OCI-LY3 (cell line): ENCODE results near the gene SRPRA.

Experiments
- EZH2phosphoT487 ChIP-seq: fragments of 200-600 bp; shearing (Covaris generic); IDR thresholded peaks from 2 replicates; pipeline ENCODE4 v1.6.1; 2018; ENCODE audit warnings: antibody characterized with exemption, mixed run types, low read depth
- TF ChIP-seq, protein P1 (sequence below): fragments of 200-600, 300-600 bp; sonication (generic); IDR thresholded peaks from 2 replicates; pipeline ENCODE4 v1.5.1; 2014; ENCODE audit warnings: antibody characterized with exemption, low read length, low read depth

DNA sequence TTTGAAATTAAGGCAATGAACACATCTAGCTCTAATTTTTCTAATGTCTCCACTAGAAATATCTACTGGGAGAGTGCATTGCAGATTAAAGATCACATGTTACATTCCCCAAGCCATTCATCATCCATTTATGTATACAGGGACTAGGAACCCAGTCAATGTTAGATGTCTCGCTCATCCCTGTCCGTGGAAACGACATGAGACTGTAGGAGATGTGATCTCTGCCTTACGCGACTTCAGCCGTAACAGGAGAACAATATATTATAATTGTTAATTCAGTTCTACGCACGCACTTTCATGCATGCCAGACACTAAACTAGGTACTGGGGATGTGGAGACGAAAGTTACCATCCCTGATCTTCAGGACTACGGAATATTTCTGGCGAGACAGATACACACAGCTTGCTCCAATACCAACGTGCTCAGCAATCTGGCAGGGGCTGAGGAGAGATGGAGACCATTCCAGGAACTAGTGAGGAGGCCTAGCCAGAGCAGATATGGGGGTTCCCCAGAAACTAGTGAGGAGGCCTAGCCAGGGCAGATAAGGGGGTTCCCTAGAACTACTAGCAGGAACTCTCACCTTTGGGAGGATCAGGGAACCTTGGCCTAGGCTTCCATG lies 35.9 kb upstream of the SRPRA start:
- TF ChIP-seq, protein P1, sequence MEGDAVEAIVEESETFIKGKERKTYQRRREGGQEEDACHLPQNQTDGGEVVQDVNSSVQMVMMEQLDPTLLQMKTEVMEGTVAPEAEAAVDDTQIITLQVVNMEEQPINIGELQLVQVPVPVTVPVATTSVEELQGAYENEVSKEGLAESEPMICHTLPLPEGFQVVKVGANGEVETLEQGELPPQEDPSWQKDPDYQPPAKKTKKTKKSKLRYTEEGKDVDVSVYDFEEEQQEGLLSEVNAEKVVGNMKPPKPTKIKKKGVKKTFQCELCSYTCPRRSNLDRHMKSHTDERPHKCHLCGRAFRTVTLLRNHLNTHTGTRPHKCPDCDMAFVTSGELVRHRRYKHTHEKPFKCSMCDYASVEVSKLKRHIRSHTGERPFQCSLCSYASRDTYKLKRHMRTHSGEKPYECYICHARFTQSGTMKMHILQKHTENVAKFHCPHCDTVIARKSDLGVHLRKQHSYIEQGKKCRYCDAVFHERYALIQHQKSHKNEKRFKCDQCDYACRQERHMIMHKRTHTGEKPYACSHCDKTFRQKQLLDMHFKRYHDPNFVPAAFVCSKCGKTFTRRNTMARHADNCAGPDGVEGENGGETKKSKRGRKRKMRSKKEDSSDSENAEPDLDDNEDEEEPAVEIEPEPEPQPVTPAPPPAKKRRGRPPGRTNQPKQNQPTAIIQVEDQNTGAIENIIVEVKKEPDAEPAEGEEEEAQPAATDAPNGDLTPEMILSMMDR = no peak
- TF ChIP-seq EZH2phosphoT487 = no peak
